ENCODE data around the gene TRAPPC6A. TPM values are rescaled to one million over a fixed set of nuclear protein-coding genes. Genes with fewer than 3 reads are reported as not detected.
"Not testable (repeated sequence)": the region's sequence is repeated elsewhere in the genome, so short reads cannot be mapped to it uniquely, and the experiment has no call there.

Gene TRAPPC6A
- total and polyA plus RNA-seq, 2 donors = 37.9 to 61.4 TPM

DNA sequence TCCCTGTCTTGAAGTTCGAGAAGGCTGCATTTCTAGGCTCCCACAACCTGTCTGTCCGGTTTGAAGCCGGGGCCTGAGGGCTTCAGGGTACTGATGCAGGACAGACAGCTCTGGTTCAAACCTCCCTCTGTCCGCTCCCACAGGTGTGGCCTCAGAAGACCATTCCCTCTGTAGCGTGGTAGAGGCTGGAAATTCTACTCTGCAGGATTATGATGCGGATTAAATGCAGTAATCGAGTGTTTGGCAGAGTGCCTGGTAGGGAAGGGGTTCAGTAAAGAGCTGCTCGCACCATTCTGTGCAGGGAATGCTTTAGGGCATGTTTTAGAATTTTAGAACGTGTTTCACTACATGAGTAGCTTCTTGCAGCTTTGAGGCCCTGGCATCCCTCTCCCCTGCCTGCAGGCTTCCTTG is 54.6 kb downstream of the TRAPPC6A start:
- DNase-seq (ENCODE audit: low read depth in 6 of 9, low spot score in 9 of 9) = no peak
- H3K4me3 ChIP-seq (ENCODE audit: low read length in 2 of 2) = no peak overlapping the region
- peaks cover 22 to 58% of the 10 kb centered on the region in 2 donors for H3K4me1 ChIP-seq (ENCODE audit: control insufficient read depth in 2 of 2, insufficient read depth in 2 of 2, low read length in 2 of 2)
- peaks cover 0 to 3% of the 10 kb centered on the region in 2 donors for H3K9me3 ChIP-seq (ENCODE audit: control insufficient read depth in 2 of 2, insufficient read depth in 1 of 2, low read length in 1 of 2)
- no peaks in the 10 kb centered on the region for H3K36me3 ChIP-seq (ENCODE audit: control insufficient read depth in 2 of 2, insufficient read depth in 2 of 2, low read length in 1 of 2)
- WGBS = 94% methylated on average over 9 of the region's 9 CpGs
- no peaks in the 10 kb centered on the region for H3K27me3 ChIP-seq (ENCODE audit: control insufficient read depth in 2 of 2, insufficient read depth in 1 of 2, low read length in 1 of 2)
- peak overlapping the region in 1 of 2 donors; percentile 22 for H3K27ac ChIP-seq (ENCODE audit: low read depth in 1 of 2, low read length in 1 of 2)

DNA sequence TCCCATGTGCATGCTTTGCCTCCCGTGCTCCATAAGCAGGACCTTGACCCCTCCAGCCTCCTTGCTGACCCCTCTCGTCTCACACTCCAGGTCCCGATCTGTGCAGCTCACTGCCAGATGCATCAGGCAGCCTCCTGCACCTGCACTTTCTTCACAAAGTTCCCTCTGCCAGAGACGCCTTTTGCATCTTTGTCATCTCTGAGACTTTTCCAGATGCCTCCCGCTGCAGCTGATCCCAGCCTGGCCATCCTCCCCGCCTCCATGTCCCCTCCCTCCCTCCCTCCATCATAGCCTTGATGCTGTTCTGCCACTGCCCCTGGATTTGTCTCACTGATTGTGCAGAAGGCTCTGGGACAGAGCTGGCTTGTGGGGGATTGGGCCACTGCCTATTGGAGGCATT is 55.2 kb downstream of the TRAPPC6A start:
- Histone ChIP-seq H3K36me3 (ENCODE audit: control insufficient read depth in 2 of 2, insufficient read depth in 2 of 2, low read length in 1 of 2) (no peaks in the 10 kb centered on the region), H3K27ac (ENCODE audit: low read depth in 1 of 2, low read length in 1 of 2) (no peak overlapping the region), H3K27me3 (ENCODE audit: control insufficient read depth in 2 of 2, insufficient read depth in 1 of 2, low read length in 1 of 2) (no peaks in the 10 kb centered on the region), H3K4me1 (ENCODE audit: control insufficient read depth in 2 of 2, insufficient read depth in 2 of 2, low read length in 2 of 2) (peaks cover 28 to 64% of the 10 kb centered on the region in 2 donors), H3K9me3 (ENCODE audit: control insufficient read depth in 2 of 2, insufficient read depth in 1 of 2, low read length in 1 of 2) (peaks cover 0 to 3% of the 10 kb centered on the region in 2 donors), H3K4me3 (ENCODE audit: low read length in 2 of 2) (no peak overlapping the region)
- 90% methylated on average over 6 of the region's 6 CpGs for WGBS
- no peak for DNase-seq (ENCODE audit: low read depth in 6 of 9, low spot score in 9 of 9)

DNA sequence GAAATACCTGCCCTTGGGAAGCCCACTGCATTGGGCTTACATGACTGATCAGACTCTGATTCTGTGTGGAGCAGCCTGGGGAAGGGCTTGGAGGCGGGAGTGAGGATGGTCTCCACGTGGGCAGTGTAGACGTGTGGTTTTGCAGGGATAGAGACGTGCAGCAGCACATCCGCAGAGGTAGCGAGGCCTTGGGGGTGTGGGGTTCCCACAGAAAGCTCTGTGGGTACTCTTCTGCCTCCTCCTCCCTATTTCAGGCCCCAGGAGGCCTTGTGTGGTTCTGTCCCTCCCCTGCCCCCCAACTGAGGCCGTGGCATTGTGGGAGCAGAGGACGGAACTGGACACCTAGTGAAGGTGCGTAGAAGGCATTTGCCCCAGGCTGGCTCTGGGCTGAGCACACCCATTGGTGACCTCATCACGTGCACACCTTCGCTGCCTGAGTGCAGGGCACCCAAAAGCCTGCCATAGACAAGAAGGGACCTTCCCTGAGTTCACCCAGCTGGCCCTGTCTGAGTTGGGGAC is 56.2 kb downstream of the TRAPPC6A start:
- Histone ChIP-seq H3K27me3 (ENCODE audit: control insufficient read depth in 2 of 2, insufficient read depth in 1 of 2, low read length in 1 of 2) (no peaks in the 10 kb centered on the region), H3K36me3 (ENCODE audit: control insufficient read depth in 2 of 2, insufficient read depth in 2 of 2, low read length in 1 of 2) (no peaks in the 10 kb centered on the region), H3K9me3 (ENCODE audit: control insufficient read depth in 2 of 2, insufficient read depth in 1 of 2, low read length in 1 of 2) (peaks cover 0 to 3% of the 10 kb centered on the region in 2 donors), H3K4me3 (ENCODE audit: low read length in 2 of 2) (no peak overlapping the region), H3K4me1 (ENCODE audit: control insufficient read depth in 2 of 2, insufficient read depth in 2 of 2, low read length in 2 of 2) (peaks cover 35 to 74% of the 10 kb centered on the region in 2 donors), H3K27ac (ENCODE audit: low read depth in 1 of 2, low read length in 1 of 2) (peak overlapping the region in 1 of 2 donors; percentile 66)
- no peak for DNase-seq (ENCODE audit: low read depth in 6 of 9, low spot score in 9 of 9)
- 59% methylated on average over 11 of the region's 11 CpGs for WGBS

DNA sequence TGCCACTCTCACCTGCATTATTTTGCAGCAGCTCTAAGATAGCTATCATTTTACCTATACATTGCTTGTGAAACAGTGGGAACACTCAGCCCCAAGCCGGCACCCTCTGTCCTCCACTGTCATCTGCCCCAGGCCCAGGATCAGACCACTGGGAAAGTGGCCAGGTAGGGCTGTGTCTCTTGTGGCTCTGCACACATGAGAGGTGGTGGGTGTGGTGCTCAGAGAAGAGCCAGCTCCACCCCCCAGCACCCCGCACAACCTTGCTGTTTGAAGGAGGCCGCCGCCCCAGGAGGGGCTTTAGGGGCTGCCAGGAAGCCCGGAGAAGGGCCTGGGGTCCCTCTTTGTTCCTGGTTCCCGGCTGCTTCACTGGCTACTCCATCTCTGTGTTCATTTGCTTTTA is 58.5 kb downstream of the TRAPPC6A start:
- DNase-seq (ENCODE audit: low read depth in 6 of 9, low spot score in 9 of 9) = no peak
- Histone ChIP-seq H3K27ac (ENCODE audit: low read depth in 1 of 2, low read length in 1 of 2) (peak overlapping the region in 1 of 2 donors; percentile 32), H3K4me3 (ENCODE audit: low read length in 2 of 2) (no peak overlapping the region), H3K9me3 (ENCODE audit: control insufficient read depth in 2 of 2, insufficient read depth in 1 of 2, low read length in 1 of 2) (no peaks in the 10 kb centered on the region), H3K27me3 (ENCODE audit: control insufficient read depth in 2 of 2, insufficient read depth in 1 of 2, low read length in 1 of 2) (no peaks in the 10 kb centered on the region), H3K36me3 (ENCODE audit: control insufficient read depth in 2 of 2, insufficient read depth in 2 of 2, low read length in 1 of 2) (no peaks in the 10 kb centered on the region), H3K4me1 (ENCODE audit: control insufficient read depth in 2 of 2, insufficient read depth in 2 of 2, low read length in 2 of 2) (peaks cover 41 to 87% of the 10 kb centered on the region in 2 donors)
- WGBS = 88% methylated on average over 6 of the region's 6 CpGs

DNA sequence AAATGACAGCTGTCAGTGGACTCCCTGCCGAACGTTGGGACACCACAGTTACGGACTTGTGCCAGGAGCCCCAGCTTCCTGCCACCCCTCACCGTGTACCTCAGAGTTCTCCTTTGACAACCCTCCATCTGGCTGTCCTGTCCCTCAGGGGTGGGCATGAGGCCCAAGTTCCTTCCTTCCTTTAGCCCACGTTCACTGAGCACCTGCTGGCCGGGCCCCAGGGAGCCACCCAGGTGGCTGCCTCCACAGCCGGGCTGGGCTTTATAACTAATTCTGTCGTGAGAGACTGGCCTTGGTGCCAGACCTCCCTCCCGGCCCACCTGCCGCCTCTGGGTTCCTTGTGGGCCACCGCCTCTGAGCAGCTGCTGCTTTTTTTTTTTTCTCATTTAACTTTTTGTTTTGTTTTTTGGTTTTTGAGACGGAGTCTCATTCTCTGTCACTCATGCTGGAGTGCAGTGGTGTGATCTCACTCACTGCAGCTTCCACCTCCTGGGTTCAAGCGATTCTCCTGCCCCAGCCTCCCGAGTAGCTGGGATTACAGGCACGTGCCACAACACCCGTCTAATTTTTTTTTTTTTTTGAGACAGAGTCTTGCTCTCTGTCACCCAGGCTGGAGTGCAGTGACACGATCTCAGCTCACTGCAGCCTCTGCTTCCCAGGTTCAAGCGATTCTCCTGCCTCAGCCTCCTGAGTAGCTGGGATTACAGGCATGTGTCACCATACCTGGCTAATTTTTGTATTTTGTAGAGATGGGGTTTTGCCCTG is 59.3 kb downstream of the TRAPPC6A start:
- not testable (repeated sequence) for H3K36me3 ChIP-seq (ENCODE audit: control insufficient read depth in 2 of 2, insufficient read depth in 2 of 2, low read length in 1 of 2); H3K27me3 ChIP-seq (ENCODE audit: control insufficient read depth in 2 of 2, insufficient read depth in 1 of 2, low read length in 1 of 2); H3K9me3 ChIP-seq (ENCODE audit: control insufficient read depth in 2 of 2, insufficient read depth in 1 of 2, low read length in 1 of 2); H3K4me3 ChIP-seq (ENCODE audit: low read length in 2 of 2)
- 10% methylated on average over 18 of the region's 18 CpGs for WGBS
- Histone ChIP-seq H3K4me1 (ENCODE audit: control insufficient read depth in 2 of 2, insufficient read depth in 2 of 2, low read length in 2 of 2) (peaks cover 41 to 91% of the 10 kb centered on the region in 2 donors), H3K27ac (ENCODE audit: low read depth in 1 of 2, low read length in 1 of 2) (peak overlapping the region; percentile 56 to 76)
- peak in 3 of 9 donors; percentile 16 to 61 (median 35) for DNase-seq (ENCODE audit: low read depth in 6 of 9, low spot score in 9 of 9)

DNA sequence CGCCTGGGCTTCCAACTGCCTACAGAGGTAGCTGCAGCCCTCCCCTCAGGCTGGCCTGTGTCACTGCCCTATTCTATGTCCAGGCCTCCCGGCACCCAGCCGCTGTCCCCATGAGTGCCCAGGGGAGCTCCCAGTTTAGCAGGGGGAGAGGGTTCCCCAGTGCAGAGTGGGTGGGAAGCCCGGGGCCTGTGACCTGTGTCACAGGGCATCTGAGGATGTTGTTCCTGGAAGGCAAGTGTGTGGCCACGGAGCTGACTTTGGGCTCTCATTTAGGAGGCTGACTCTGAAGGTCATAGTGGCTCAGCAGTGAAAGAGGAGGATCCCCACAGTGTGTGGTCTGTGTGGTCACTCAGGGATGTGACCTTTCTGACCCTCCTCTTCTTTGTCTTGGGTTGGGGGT is 59.9 kb downstream of the TRAPPC6A start:
- H3K4me1 ChIP-seq (ENCODE audit: control insufficient read depth in 2 of 2, insufficient read depth in 2 of 2, low read length in 2 of 2) = peaks cover 41 to 93% of the 10 kb centered on the region in 2 donors
- 71% methylated on average over 5 of the region's 5 CpGs for WGBS
- no peaks in the 10 kb centered on the region for H3K36me3 ChIP-seq (ENCODE audit: control insufficient read depth in 2 of 2, insufficient read depth in 2 of 2, low read length in 1 of 2)
- peak overlapping the region; percentile 56 to 76 for H3K27ac ChIP-seq (ENCODE audit: low read depth in 1 of 2, low read length in 1 of 2)
- no peak for DNase-seq (ENCODE audit: low read depth in 6 of 9, low spot score in 9 of 9)
- no peak overlapping the region for H3K4me3 ChIP-seq (ENCODE audit: low read length in 2 of 2)
- no peaks in the 10 kb centered on the region for H3K9me3 ChIP-seq (ENCODE audit: control insufficient read depth in 2 of 2, insufficient read depth in 1 of 2, low read length in 1 of 2)
- no peaks in the 10 kb centered on the region for H3K27me3 ChIP-seq (ENCODE audit: control insufficient read depth in 2 of 2, insufficient read depth in 1 of 2, low read length in 1 of 2)

DNA sequence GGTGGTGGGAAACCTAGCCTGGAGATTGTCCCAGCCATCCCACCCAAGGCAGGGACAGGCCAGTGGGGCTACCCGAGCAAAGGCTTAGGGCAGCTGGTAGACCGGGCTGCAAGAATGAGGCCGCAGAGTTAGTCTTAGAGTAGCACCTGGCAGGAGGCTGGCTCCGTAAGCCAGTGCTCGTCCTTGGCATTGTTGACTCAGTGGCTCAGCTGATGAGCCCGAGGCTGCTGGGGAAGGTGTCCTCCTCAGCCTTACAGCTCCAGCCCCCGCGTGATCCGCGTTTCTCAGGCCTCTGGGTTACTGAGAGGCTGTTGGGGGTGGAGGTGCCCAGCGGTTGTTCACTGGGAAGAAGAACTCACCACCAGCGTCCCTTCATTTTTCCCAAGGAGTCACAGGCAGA is 60.4 kb downstream of the TRAPPC6A start:
- H3K4me3 ChIP-seq (ENCODE audit: low read length in 2 of 2) = no peak overlapping the region
- H3K9me3 ChIP-seq (ENCODE audit: control insufficient read depth in 2 of 2, insufficient read depth in 1 of 2, low read length in 1 of 2) = no peaks in the 10 kb centered on the region
- H3K27ac ChIP-seq (ENCODE audit: low read depth in 1 of 2, low read length in 1 of 2) = peak overlapping the region; percentile 53 to 76
- no peaks in the 10 kb centered on the region for H3K27me3 ChIP-seq (ENCODE audit: control insufficient read depth in 2 of 2, insufficient read depth in 1 of 2, low read length in 1 of 2)
- WGBS = 60% methylated on average over 12 of the region's 12 CpGs
- peaks cover 41 to 95% of the 10 kb centered on the region in 2 donors for H3K4me1 ChIP-seq (ENCODE audit: control insufficient read depth in 2 of 2, insufficient read depth in 2 of 2, low read length in 2 of 2)
- no peak for DNase-seq (ENCODE audit: low read depth in 6 of 9, low spot score in 9 of 9)
- H3K36me3 ChIP-seq (ENCODE audit: control insufficient read depth in 2 of 2, insufficient read depth in 2 of 2, low read length in 1 of 2) = no peaks in the 10 kb centered on the region

DNA sequence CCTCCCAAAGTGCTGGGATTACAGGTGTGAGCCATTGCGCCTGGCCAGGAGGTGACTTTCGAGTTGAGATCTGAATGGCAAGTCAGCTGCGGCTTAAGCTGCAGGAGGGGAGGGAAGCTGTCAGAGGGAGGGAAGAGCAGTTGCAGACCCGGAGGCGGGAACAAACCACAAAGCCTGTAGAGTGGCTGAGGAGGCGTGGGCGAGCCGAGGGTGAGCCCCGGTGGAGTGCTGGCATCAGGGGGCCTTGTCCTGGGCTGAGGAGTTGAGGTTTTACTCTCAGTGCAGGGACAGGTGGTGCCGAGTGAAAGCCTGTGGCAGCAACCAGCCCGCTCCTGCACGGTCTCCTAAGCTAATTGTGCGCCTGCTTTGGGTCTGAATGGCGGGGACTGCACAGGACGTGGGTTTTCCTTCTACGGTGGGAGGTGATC is 60.9 kb downstream of the TRAPPC6A start:
- Histone ChIP-seq H3K4me3 (ENCODE audit: low read length in 2 of 2) (peak overlapping the region in 1 of 2 donors; percentile 9), H3K9me3 (ENCODE audit: control insufficient read depth in 2 of 2, insufficient read depth in 1 of 2, low read length in 1 of 2) (no peaks in the 10 kb centered on the region), H3K4me1 (ENCODE audit: control insufficient read depth in 2 of 2, insufficient read depth in 2 of 2, low read length in 2 of 2) (peaks cover 41 to 94% of the 10 kb centered on the region in 2 donors), H3K27ac (ENCODE audit: low read depth in 1 of 2, low read length in 1 of 2) (peak overlapping the region; percentile 53 to 76), H3K36me3 (ENCODE audit: control insufficient read depth in 2 of 2, insufficient read depth in 2 of 2, low read length in 1 of 2) (no peaks in the 10 kb centered on the region), H3K27me3 (ENCODE audit: control insufficient read depth in 2 of 2, insufficient read depth in 1 of 2, low read length in 1 of 2) (no peaks in the 10 kb centered on the region)
- peak in 4 of 9 donors; percentile 61 to 84 (median 70) for DNase-seq (ENCODE audit: low read depth in 6 of 9, low spot score in 9 of 9)
- WGBS = 5% methylated on average over 16 of the region's 16 CpGs

DNA sequence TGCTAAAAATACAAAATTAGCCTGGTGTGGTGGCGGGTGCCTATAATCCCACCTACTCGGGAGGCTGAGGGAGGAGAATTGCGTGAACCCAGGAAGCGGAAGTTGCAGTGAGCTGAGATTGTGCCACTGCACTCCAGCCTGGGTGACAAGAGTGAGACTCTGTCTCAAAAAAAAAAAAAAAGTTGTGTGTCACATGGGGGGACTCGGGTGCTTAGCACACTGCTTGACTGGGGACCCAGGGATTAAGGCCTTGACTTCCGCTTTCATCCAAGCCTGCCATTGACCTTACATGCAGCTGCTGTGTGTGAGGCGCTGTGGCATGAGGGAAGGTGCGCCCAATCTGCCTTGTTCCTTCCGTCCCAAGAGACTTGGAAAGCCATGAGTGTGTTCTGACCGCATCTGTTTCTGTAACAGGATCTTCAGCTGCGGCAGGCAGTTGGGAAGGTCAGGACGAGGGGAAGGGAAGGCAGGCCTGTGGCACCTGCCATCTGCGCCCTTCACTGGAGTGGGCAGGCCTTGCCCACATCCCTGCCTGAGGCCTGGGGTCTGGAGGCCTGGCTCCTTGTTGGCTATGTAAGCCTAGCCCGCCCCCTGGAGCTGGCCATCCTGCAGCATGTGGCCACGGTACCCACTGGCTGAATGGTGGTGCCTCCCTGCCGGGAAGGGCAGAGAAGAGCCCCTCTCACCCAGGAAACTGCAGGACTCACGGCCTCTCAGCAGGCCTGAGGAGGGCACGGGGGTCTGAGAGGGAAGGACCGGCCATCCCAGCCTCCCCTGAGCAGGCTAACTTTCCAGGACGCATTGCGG is 62.0 kb downstream of the TRAPPC6A start:
- 82% methylated on average over 21 of the region's 21 CpGs for WGBS
- H3K4me1 ChIP-seq (ENCODE audit: control insufficient read depth in 2 of 2, insufficient read depth in 2 of 2, low read length in 2 of 2) = peaks cover 32 to 82% of the 10 kb centered on the region in 2 donors

More for the DNA sequence above, 62.0 kb downstream of the TRAPPC6A start:
- no peak for DNase-seq (ENCODE audit: low read depth in 6 of 9, low spot score in 9 of 9)
- H3K36me3 ChIP-seq (ENCODE audit: control insufficient read depth in 2 of 2, insufficient read depth in 2 of 2, low read length in 1 of 2) = no peaks in the 10 kb centered on the region
- no peaks in the 10 kb centered on the region for H3K27me3 ChIP-seq (ENCODE audit: control insufficient read depth in 2 of 2, insufficient read depth in 1 of 2, low read length in 1 of 2)
- H3K9me3 ChIP-seq (ENCODE audit: control insufficient read depth in 2 of 2, insufficient read depth in 1 of 2, low read length in 1 of 2) = no peaks in the 10 kb centered on the region
- H3K27ac ChIP-seq (ENCODE audit: low read depth in 1 of 2, low read length in 1 of 2) = no peak overlapping the region
- no peak overlapping the region for H3K4me3 ChIP-seq (ENCODE audit: low read length in 2 of 2)
